GM20000 (cell line): ENCODE measurements around the gene OR52M1.
A peak's percentile ranks its signal among the peaks of the same experiment; 100 is the strongest.

Source experiments
- DNase-seq: peaks from one replicate; pipeline ENCODE4 v3.0.0; 2012; ENCODE audit warnings: low spot score
- CTCF ChIP-seq: IDR thresholded peaks from 2 replicates; pipeline ENCODE4 v1.5.1; 2012; ENCODE audit warnings: mild to moderate bottlenecking, control low read depth; ENCODE audit errors: extremely low read depth, missing control alignments

OR52M1 gene

GRCh38 chr11:4546878-4547277 is 1.9 kb downstream of the OR52M1 start:
- no peak for DNase-seq
- TF ChIP-seq CTCF = no peak

- no peak for TF ChIP-seq CTCF
- DNase-seq = no peak
Measured at GRCh38 chr11:4547416-4547815, 2.4 kb downstream of the OR52M1 start.

- no peak for TF ChIP-seq CTCF
- peak; percentile 13 for DNase-seq
Measured at GRCh38 chr11:4551346-4551979, 6.5 kb downstream of the OR52M1 start.

GRCh38 chr11:4559527-4560440 is 14.8 kb downstream of the OR52M1 start:
- no peak for DNase-seq
- no peak for TF ChIP-seq CTCF

GRCh38 chr11:4560467-4560866 is 15.5 kb downstream of the OR52M1 start:
- TF ChIP-seq CTCF = no peak

GRCh38 chr11:4565371-4565770 is 20.4 kb downstream of the OR52M1 start:
- no peak for DNase-seq
- TF ChIP-seq CTCF = no peak

More at GRCh38 chr11:4560467-4560866, 15.5 kb downstream of the OR52M1 start:
- DNase-seq = no peak

GRCh38 chr11:4569075-4569474 is 24.1 kb downstream of the OR52M1 start:
- no peak for TF ChIP-seq CTCF
- DNase-seq = no peak
